AG04449 (cell line): ENCODE measurements around the gene GRK2.

Source experiments
- CTCF ChIA-PET: fragments of 350-600 bp; formaldehyde crosslinking; extraction: SDS; loops from one replicate; lab custom pipeline; 2021; ENCODE audit warnings: antibody characterized with exemption; lab: Yijun Ruan, JAX
- POLR2A ChIA-PET: fragments of 400-600, 350-600 bp; formaldehyde crosslinking; extraction: SDS; loops from one replicate; lab custom pipeline; 2020; ENCODE audit warnings: antibody characterized with exemption, inconsistent platforms; lab: Yijun Ruan, JAX
- DNase-seq: peaks from one replicate; pipeline ENCODE4 v3.0.0-alpha.2; 2010; ENCODE audit warnings: low read depth, low spot score
- H3K4me3 ChIP-seq: 2 replicates; pipeline ENCODE4 v1.5.1; 2011; ENCODE audit warnings: low read depth, mild to moderate bottlenecking, control low read depth, low read length
- CTCF ChIP-seq: IDR thresholded peaks from one replicate; pipeline ENCODE4 v1.5.1; 2011; ENCODE audit warnings: mild to moderate bottlenecking, moderate library complexity, low read length, control low read depth, inconsistent platforms; ENCODE audit not compliant: insufficient read depth; ENCODE audit errors: missing control alignments

The GRK2 gene

GRCh38 chr11:67250059-67251043 lies 15.9 kb upstream of the GRK2 start:
- ChIA-PET POLR2A (no interaction called here), CTCF (interaction anchor here (0.9 to 10.0 kb wide), 5 partner anchors 13 to 132 kb away, joined by 3 to 126 read pairs (median 4); partner anchors contain the start of gene GRK2)
- DNase-seq: no peak
- TF ChIP-seq CTCF: no peak
- H3K4me3 ChIP-seq: no peak overlapping the region

GRCh38 chr11:67251841-67252240 lies 14.4 kb upstream of the GRK2 start:
- POLR2A ChIA-PET: interaction anchor here (1.1 kb wide), 1 partner anchor 12 kb away, joined by 4 read pairs; no protein-coding TSS in a partner anchor
- no peak for DNase-seq
- no peak for TF ChIP-seq CTCF
- CTCF ChIA-PET: interaction anchor here (1.0 to 10.0 kb wide), 6 partner anchors 9 to 170 kb away, joined by 3 to 126 read pairs (median 6); partner anchors contain the start of gene GRK2
- no peak overlapping the region for H3K4me3 ChIP-seq

DNA sequence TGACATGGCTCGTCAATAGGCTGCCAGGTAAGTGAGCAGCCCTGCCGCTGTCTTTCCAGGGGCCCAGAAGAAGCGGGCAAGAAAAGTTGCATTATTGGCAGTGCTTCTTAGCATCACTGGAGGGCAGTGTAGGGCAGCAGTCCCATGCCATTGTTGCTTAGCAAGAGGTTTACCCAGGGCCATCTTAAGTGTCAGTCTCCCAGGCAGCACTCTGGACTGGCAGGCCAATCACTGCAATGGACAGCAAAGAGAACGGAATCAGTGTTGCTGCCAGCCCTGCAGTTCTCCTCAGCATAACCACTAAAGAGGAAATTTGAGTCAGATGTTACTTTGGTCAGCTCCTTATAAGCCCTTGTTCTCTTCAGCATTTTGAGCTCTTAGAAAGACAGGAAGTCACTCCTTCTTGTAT lies 13.4 kb upstream of the GRK2 start:
- peak; percentile 36 for TF ChIP-seq CTCF
- ChIA-PET CTCF (interaction anchor here (0.9 to 10.0 kb wide), 8 partner anchors 10 to 171 kb away, joined by 3 to 126 read pairs (median 6); partner anchors contain the start of gene KDM2A), POLR2A (interaction anchor here (1.6 kb wide), 1 partner anchor 13 kb away, joined by 6 read pairs; no protein-coding TSS in a partner anchor)
- no peak overlapping the region for H3K4me3 ChIP-seq
- no peak for DNase-seq

DNA sequence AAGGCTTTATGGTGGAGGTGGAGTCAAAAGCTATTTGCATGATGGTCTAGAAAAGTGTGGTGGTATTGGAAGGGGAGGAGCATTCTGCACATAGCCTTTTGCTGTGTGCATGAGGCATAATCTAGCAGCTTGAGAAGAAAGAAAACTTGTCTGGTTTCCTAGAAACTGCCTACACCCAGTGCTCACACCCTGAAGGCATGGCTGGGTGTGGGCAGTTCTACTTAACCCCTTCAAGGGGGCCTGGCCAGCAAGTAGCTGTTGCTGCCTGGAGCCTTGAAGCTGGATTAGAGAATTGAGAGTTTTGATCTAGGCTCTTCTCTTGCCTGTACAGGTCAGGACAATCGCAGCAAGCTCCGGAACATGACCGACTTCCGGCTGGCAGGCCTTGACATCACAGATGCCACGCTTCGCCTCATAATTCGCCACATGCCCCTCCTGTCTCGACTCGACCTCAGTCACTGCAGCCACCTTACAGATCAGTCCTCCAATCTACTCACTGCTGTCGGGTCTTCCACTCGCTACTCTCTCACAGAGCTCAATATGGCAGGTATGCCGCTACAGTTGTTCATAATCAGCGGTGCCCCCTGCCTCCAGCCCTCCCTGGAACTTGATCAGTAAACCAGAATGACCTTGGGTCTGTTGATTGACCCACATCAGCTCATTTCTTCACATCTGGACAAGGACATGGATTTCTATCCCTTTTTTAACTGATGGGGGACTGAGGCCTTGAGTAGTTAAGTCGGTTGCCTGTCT lies 12.2 kb upstream of the GRK2 start:
- no peak for TF ChIP-seq CTCF
- ChIA-PET CTCF (interaction anchor here (0.6 to 10.0 kb wide), 12 partner anchors 9 to 172 kb away, joined by 3 to 126 read pairs (median 5); partner anchors contain the start of genes GRK2 and KDM2A), POLR2A (interaction anchor here (1.6 kb wide), 1 partner anchor 14 kb away, joined by 6 read pairs; no protein-coding TSS in a partner anchor)
- H3K4me3 ChIP-seq: no peak overlapping the region
- no peak for DNase-seq

DNA sequence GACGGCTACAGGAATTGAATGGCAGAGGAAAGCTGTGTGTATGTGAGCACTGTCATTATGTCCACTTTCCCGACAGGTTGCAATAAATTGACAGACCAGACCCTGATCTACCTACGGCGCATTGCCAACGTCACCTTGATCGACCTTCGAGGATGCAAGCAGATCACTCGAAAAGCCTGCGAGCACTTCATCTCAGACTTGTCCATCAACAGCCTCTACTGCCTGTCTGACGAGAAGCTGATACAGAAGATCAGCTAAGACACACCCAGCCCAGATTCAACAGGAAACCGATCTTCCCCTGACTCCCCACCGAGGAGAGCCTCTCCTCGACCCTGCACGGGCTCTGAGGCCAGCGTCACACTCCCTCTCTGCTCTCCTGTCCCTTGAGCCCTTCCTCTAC lies 11.5 kb upstream of the GRK2 start:
- no peak for TF ChIP-seq CTCF
- DNase-seq: no peak
- ChIA-PET CTCF (interaction anchor here (0.6 to 10.0 kb wide), 6 partner anchors 8 to 173 kb away, joined by 3 to 126 read pairs (median 8); partner anchors contain the start of gene GRK2), POLR2A (no interaction called here)
- no peak overlapping the region for H3K4me3 ChIP-seq
